ENCODE results near the gene UBA3. TPM values are rescaled to one million over a fixed set of nuclear protein-coding genes. Genes with fewer than 3 reads are reported as not detected.
A peak's percentile ranks its signal among the peaks of the same experiment; 100 is the strongest.

Gene UBA3
- total and polyA plus RNA-seq, 2 of the 13 experiments (the other 11 are each of a cell fraction or from before 2014, with no cell fraction given), result 40.7 to 49.0 TPM

- TF ChIP-seq, protein P1, sequence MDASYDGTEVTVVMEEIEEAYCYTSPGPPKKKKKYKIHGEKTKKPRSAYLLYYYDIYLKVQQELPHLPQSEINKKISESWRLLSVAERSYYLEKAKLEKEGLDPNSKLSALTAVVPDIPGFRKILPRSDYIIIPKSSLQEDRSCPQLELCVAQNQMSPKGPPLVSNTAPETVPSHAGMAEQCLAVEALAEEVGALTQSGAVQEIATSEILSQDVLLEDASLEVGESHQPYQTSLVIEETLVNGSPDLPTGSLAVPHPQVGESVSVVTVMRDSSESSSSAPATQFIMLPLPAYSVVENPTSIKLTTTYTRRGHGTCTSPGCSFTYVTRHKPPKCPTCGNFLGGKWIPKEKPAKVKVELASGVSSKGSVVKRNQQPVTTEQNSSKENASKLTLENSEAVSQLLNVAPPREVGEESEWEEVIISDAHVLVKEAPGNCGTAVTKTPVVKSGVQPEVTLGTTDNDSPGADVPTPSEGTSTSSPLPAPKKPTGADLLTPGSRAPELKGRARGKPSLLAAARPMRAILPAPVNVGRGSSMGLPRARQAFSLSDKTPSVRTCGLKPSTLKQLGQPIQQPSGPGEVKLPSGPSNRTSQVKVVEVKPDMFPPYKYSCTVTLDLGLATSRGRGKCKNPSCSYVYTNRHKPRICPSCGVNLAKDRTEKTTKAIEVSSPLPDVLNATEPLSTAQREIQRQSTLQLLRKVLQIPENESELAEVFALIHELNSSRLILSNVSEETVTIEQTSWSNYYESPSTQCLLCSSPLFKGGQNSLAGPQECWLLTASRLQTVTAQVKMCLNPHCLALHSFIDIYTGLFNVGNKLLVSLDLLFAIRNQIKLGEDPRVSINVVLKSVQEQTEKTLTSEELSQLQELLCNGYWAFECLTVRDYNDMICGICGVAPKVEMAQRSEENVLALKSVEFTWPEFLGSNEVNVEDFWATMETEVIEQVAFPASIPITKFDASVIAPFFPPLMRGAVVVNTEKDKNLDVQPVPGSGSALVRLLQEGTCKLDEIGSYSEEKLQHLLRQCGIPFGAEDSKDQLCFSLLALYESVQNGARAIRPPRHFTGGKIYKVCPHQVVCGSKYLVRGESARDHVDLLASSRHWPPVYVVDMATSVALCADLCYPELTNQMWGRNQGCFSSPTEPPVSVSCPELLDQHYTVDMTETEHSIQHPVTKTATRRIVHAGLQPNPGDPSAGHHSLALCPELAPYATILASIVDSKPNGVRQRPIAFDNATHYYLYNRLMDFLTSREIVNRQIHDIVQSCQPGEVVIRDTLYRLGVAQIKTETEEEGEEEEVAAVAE (CRISPR knock-in tag; IDR thresholded peaks at IDR 0.05; ENCODE audit: borderline replicate concordance), result peak; percentile 40; the same call in 1 of the 2 replicates
- TF ChIP-seq ZFP36L1 (CRISPR knock-in tag; IDR thresholded peaks at IDR 0.05) (no peak), ZIK1 (CRISPR knock-in tag; IDR thresholded peaks at IDR 0.05; ENCODE audit: borderline replicate concordance, low read depth) (peak; percentile 56; the same call in 1 of the 2 replicates), ZNF564 (CRISPR knock-in tag; IDR thresholded peaks at IDR 0.05) (no peak), ZGPAT (CRISPR knock-in tag; IDR thresholded peaks at IDR 0.05) (peak; percentile 55; the same call in 1 of the 2 replicates), MXI1 (IDR thresholded peaks at IDR 0.05; ENCODE audit: borderline replicate concordance, low read depth, low read length) (peak; percentile 94; the same call in 2 of the 3 replicates), ZNF792 (CRISPR knock-in tag; IDR thresholded peaks at IDR 0.05) (peak; percentile 47; the same call in 1 of the 2 replicates)
- TF ChIP-seq, protein P2, sequence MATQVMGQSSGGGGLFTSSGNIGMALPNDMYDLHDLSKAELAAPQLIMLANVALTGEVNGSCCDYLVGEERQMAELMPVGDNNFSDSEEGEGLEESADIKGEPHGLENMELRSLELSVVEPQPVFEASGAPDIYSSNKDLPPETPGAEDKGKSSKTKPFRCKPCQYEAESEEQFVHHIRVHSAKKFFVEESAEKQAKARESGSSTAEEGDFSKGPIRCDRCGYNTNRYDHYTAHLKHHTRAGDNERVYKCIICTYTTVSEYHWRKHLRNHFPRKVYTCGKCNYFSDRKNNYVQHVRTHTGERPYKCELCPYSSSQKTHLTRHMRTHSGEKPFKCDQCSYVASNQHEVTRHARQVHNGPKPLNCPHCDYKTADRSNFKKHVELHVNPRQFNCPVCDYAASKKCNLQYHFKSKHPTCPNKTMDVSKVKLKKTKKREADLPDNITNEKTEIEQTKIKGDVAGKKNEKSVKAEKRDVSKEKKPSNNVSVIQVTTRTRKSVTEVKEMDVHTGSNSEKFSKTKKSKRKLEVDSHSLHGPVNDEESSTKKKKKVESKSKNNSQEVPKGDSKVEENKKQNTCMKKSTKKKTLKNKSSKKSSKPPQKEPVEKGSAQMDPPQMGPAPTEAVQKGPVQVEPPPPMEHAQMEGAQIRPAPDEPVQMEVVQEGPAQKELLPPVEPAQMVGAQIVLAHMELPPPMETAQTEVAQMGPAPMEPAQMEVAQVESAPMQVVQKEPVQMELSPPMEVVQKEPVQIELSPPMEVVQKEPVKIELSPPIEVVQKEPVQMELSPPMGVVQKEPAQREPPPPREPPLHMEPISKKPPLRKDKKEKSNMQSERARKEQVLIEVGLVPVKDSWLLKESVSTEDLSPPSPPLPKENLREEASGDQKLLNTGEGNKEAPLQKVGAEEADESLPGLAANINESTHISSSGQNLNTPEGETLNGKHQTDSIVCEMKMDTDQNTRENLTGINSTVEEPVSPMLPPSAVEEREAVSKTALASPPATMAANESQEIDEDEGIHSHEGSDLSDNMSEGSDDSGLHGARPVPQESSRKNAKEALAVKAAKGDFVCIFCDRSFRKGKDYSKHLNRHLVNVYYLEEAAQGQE (IDR thresholded peaks at IDR 0.05; ENCODE audit: borderline replicate concordance in 1 of 2, low read depth in 1 of 2, low read length in 2 of 2), result peak in 1 of 2 experiments; percentile 3; a peak in 1 of 4 replicates
- TF ChIP-seq, protein P3, sequence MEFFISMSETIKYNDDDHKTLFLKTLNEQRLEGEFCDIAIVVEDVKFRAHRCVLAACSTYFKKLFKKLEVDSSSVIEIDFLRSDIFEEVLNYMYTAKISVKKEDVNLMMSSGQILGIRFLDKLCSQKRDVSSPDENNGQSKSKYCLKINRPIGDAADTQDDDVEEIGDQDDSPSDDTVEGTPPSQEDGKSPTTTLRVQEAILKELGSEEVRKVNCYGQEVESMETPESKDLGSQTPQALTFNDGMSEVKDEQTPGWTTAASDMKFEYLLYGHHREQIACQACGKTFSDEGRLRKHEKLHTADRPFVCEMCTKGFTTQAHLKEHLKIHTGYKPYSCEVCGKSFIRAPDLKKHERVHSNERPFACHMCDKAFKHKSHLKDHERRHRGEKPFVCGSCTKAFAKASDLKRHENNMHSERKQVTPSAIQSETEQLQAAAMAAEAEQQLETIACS (CRISPR knock-in tag; IDR thresholded peaks at IDR 0.05), result no peak
- TF ChIP-seq, protein P4, sequence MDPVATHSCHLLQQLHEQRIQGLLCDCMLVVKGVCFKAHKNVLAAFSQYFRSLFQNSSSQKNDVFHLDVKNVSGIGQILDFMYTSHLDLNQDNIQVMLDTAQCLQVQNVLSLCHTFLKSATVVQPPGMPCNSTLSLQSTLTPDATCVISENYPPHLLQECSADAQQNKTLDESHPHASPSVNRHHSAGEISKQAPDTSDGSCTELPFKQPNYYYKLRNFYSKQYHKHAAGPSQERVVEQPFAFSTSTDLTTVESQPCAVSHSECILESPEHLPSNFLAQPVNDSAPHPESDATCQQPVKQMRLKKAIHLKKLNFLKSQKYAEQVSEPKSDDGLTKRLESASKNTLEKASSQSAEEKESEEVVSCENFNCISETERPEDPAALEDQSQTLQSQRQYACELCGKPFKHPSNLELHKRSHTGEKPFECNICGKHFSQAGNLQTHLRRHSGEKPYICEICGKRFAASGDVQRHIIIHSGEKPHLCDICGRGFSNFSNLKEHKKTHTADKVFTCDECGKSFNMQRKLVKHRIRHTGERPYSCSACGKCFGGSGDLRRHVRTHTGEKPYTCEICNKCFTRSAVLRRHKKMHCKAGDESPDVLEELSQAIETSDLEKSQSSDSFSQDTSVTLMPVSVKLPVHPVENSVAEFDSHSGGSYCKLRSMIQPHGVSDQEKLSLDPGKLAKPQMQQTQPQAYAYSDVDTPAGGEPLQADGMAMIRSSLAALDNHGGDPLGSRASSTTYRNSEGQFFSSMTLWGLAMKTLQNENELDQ (CRISPR knock-in tag; IDR thresholded peaks at IDR 0.05; ENCODE audit: borderline replicate concordance), result no peak
- TF ChIP-seq, protein P5, sequence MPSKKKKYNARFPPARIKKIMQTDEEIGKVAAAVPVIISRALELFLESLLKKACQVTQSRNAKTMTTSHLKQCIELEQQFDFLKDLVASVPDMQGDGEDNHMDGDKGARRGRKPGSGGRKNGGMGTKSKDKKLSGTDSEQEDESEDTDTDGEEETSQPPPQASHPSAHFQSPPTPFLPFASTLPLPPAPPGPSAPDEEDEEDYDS (CRISPR knock-in tag; IDR thresholded peaks at IDR 0.05), result peak; percentile 54; the same call in 1 of the 2 replicates
Measured at GRCh38 chr3:69051756-69052471, 28.3 kb downstream of the UBA3 start, which contains the start of gene TMF1 (continued).
